Measurements from ENCODE around the gene USP17L11.
"Not testable (repeated sequence)": the region's sequence is repeated elsewhere in the genome, so short reads cannot be mapped to it uniquely, and the experiment has no call there.

USP17L11 gene

DNA sequence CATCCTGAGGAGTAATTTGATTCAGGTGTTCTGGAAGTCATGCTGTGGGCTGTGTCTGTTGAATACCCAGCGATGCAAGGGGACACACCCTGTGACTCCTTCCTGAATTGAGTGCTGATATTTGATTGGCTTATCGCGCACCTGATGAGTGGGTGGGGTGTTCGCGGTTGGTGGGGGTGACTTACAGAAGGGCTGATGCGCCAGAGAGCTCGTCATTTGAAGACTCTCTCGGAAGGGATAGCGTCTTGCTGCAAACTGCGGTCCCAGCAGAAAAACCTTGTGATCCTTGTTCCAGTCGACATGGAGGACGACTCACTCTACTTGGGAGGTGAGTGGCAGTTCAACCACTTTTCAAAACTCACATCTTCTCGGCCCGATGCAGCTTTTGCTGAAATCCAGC is at the start of gene USP17L11:
Gene USP17L11 (plus strand): TSS at position 301 of the 400 bp plus-strand sequence. CDS start 0 bp downstream, at position 301.
- POLR2A ChIA-PET; CTCF ChIA-PET; DNase-seq (ENCODE audit: extremely low spot score): not testable (repeated sequence)

DNA sequence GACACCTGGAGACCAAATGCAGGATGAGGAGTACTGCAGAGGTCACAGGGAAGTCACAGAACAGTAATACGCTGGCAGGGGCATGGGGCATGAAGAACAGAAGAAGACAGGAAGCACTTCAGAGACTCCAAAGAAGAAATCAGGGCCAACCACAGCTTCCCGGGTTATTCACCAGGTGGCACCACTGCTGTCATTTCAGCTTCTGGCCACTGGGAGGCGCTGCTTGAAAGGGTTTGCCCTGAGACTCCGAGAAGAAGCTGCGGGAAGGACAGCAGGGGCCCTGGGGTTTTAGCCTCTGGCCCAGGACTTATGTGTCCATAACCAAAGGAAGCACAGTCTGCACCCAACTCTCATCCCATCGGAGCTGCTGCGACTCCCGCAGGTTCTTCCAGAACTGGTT is 49.2 kb upstream of the USP17L11 start:
- CTCF ChIA-PET; DNase-seq (ENCODE audit: extremely low spot score); POLR2A ChIA-PET: not testable (repeated sequence)

- POLR2A ChIA-PET; CTCF ChIA-PET; DNase-seq (ENCODE audit: extremely low spot score): not testable (repeated sequence)
These were observed 45.3 kb upstream of the USP17L11 start, which contains the start of gene FAM90A26 for GRCh38 chr4:9169791-9170459. TSS of gene FAM90A26 (plus strand) at chr4:9170409. CDS start at chr4:9173173, 2,764 bp downstream.

- CTCF ChIA-PET; POLR2A ChIA-PET; DNase-seq (ENCODE audit: extremely low spot score): not testable (repeated sequence)
These were observed 4.8 kb upstream of the USP17L11 start, which contains the start of gene USP17L10 for GRCh38 chr4:9210357-9210756. TSS of gene USP17L10 (plus strand) at chr4:9210657. CDS start at chr4:9210657, 0 bp downstream.

DNA sequence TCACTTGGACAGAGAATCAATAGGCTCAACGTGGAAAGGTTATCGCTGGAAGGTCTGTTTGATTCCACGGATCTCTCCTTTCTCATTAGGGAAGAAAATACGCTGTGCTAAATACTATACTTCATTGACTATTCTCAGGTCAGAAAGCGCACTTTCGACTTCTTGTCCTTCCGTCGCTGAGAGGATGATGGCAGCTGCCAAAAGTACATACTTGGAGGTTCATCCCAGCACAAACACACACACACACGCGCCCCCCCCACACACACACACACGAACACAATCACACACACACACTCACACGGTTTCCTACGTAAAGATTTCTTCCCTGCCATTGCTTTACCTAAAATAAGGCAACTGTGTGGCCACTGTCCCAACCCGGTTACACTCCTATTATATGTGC is 504 bp upstream of the USP17L11 start:
- CTCF ChIA-PET; POLR2A ChIA-PET; DNase-seq (ENCODE audit: extremely low spot score): not testable (repeated sequence)

- POLR2A ChIA-PET; DNase-seq (ENCODE audit: extremely low spot score); CTCF ChIA-PET: not testable (repeated sequence)
These were observed 4.6 kb downstream of the USP17L11 start, which contains the start of gene USP17L12 for GRCh38 chr4:9219852-9220251. TSS of gene USP17L12 (plus strand) at chr4:9220152. CDS start at chr4:9220152, 0 bp downstream.

- CTCF ChIA-PET; DNase-seq (ENCODE audit: extremely low spot score); POLR2A ChIA-PET: not testable (repeated sequence)
These were observed 9.4 kb downstream of the USP17L11 start, which contains the start of gene USP17L13 for GRCh38 chr4:9224596-9224995. TSS of gene USP17L13 (plus strand) at chr4:9224896. CDS start at chr4:9224896, 0 bp downstream.

GRCh38 chr4:9230249-9230648 is 15.0 kb downstream of the USP17L11 start:
- POLR2A ChIA-PET; CTCF ChIA-PET; DNase-seq (ENCODE audit: extremely low spot score): not testable (repeated sequence)

- CTCF ChIA-PET; DNase-seq (ENCODE audit: extremely low spot score); POLR2A ChIA-PET: not testable (repeated sequence)
These were observed 18.9 kb downstream of the USP17L11 start, which contains the start of gene USP17L15 for GRCh38 chr4:9234085-9234484. TSS of gene USP17L15 (plus strand) at chr4:9234385. CDS start at chr4:9234385, 0 bp downstream.

- CTCF ChIA-PET, POLR2A ChIA-PET: not testable (repeated sequence)
These were observed 23.3 kb downstream of the USP17L11 start for GRCh38 chr4:9238461-9238860.

DNA sequence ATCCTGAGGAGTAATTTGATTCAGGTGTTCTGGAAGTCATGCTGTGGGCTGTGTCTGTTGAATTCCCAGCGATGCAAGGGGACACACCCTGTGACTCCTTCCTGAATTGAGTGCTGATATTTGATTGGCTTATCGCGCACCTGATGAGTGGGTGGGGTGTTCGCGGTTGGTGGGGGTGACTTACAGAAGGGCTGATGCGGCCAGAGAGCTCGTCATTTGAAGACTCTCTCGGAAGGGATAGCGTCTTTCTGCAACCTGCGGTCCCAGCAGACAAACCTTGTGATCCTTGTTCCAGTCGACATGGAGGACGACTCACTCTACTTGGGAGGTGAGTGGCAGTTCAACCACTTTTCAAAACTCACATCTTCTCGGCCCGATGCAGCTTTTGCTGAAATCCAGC is 28.4 kb downstream of the USP17L11 start, which contains the start of gene USP17L17:
Gene USP17L17 (plus strand): TSS at position 301 of the 400 bp plus-strand sequence. CDS start 0 bp downstream, at position 301.
- CTCF ChIA-PET; POLR2A ChIA-PET; DNase-seq (ENCODE audit: extremely low spot score): not testable (repeated sequence)

More at GRCh38 chr4:9238461-9238860, 23.3 kb downstream of the USP17L11 start:
- DNase-seq (ENCODE audit: extremely low spot score), result not testable (repeated sequence)

- CTCF ChIA-PET; POLR2A ChIA-PET; DNase-seq (ENCODE audit: extremely low spot score): not testable (repeated sequence)
These were observed 32.9 kb downstream of the USP17L11 start, which contains the start of gene USP17L18 for GRCh38 chr4:9247953-9248680. TSS of gene USP17L18 (plus strand) at chr4:9248630. CDS start at chr4:9248630, 0 bp downstream.

DNA sequence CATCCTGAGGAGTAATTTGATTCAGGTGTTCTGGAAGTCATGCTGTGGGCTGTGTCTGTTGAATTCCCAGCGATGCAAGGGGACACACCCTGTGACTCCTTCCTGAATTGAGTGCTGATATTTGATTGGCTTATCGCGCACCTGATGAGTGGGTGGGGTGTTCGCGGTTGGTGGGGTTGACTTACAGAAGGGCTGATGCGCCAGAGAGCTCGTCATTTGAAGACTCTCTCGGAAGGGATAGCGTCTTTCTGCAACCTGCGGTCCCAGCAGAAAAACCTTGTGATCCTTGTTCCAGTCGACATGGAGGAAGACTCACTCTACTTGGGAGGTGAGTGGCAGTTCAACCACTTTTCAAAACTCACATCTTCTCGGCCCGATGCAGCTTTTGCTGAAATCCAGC is 37.9 kb downstream of the USP17L11 start, which contains the start of gene USP17L19:
Gene USP17L19 (plus strand): TSS at position 301 of the 400 bp plus-strand sequence. CDS start 0 bp downstream, at position 301.
- CTCF ChIA-PET; POLR2A ChIA-PET; DNase-seq (ENCODE audit: extremely low spot score): not testable (repeated sequence)

GRCh38 chr4:9257824-9258223 is 42.6 kb downstream of the USP17L11 start, which contains the start of gene USP17L20:
TSS of gene USP17L20 (plus strand) at chr4:9258124. CDS start at chr4:9258124, 0 bp downstream.
- CTCF ChIA-PET; DNase-seq (ENCODE audit: extremely low spot score): not testable (repeated sequence)

GRCh38 chr4:9262572-9262971 is 47.4 kb downstream of the USP17L11 start, which contains the start of gene USP17L21:
TSS of gene USP17L21 (plus strand) at chr4:9262872. CDS start at chr4:9262872, 0 bp downstream.
- CTCF ChIA-PET; POLR2A ChIA-PET; DNase-seq (ENCODE audit: extremely low spot score): not testable (repeated sequence)

More at GRCh38 chr4:9257824-9258223, 42.6 kb downstream of the USP17L11 start, which contains the start of gene USP17L20:
- POLR2A ChIA-PET, result not testable (repeated sequence)
